ENCODE data around the gene EREG. TPM values are rescaled to one million over a fixed set of nuclear protein-coding genes. Genes with fewer than 3 reads are reported as not detected.

The EREG gene, protein sequence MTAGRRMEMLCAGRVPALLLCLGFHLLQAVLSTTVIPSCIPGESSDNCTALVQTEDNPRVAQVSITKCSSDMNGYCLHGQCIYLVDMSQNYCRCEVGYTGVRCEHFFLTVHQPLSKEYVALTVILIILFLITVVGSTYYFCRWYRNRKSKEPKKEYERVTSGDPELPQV
- not detected in 2 replicates for total RNA-seq (2021)
- long read RNA-seq = 0 reads

DNA sequence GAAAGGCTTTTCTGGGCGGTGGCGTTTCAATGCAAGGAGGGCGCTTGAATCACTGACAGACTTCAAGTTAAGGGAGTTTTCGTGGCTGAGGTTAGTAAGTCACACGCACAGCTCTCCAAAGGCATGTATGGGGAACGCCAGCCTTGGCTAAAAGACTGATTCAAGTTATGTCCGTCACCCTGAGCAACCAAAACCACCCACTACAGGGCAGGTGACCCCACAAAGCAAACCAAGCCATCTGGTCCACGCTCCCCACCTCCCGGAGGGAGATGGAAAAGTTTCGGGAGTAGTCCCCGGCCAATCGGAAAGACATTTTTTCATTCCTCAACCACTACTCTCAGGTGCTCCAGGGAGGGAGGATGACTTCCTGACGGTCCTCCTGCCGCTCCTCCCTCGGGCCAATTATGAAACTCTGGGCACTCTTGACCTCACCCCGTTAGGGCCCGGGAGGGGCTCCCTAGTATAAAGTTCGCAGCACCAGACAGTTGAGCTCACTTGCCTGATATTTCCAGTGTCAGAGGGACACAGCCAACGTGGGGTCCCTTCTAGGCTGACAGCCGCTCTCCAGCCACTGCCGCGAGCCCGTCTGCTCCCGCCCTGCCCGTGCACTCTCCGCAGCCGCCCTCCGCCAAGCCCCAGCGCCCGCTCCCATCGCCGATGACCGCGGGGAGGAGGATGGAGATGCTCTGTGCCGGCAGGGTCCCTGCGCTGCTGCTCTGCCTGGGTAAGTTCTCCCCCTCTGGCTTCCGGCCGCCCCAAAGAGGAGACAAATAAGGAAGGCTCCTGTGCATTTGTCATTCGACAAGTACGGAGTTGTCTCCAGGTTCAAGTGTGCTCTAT lies at the start of gene EREG:
Gene EREG, plus strand, starts transcription at position 494 of the 840 bp plus-strand sequence. Its CDS starts 164 bp downstream, at position 658.
- Histone ChIP-seq H4K20me1 (ENCODE audit: control insufficient read depth, insufficient read depth, insufficient read length) (no peaks in the 10 kb centered on the region), H4K91ac (ENCODE audit: insufficient read length, low read depth, low read length) (no peak within 1 kb of the TSS), H3K18ac (ENCODE audit: insufficient read length, low read depth, low read length) (no peak within 1 kb of the TSS), H3K14ac (ENCODE audit: insufficient read depth, low read length) (no peak within 1 kb of the TSS), H3K79me1 (ENCODE audit: insufficient read depth, low read depth, low read length, poor library complexity, severe bottlenecking) (no peaks in the 10 kb centered on the region), H2BK5ac (ENCODE audit: insufficient read length, low read length) (no peak within 1 kb of the TSS), H3T11ph (ENCODE audit: low read length) (no peak within 1 kb of the TSS), H4K5ac (ENCODE audit: insufficient read length, low read depth, low read length) (no peak within 1 kb of the TSS), H2BK15ac (ENCODE audit: low read depth, low read length) (no peak within 1 kb of the TSS), H2BK120ac (ENCODE audit: low read depth, low read length, poor library complexity, severe bottlenecking) (no peak within 1 kb of the TSS), H2BK12ac (ENCODE audit: insufficient read length, low read depth, low read length) (no peak within 1 kb of the TSS), H3K9me3 (ENCODE audit: control insufficient read depth, low read depth, low read length) (no peaks in the 10 kb centered on the region), H3K27ac (ENCODE audit: insufficient read length, low read depth, low read length) (no peak within 1 kb of the TSS), H3K4me2 (ENCODE audit: insufficient read depth, insufficient read length, low read length) (peak within 1 kb of the TSS; percentile 80), H3K4ac (ENCODE audit: low read depth, low read length) (no peak within 1 kb of the TSS), H3K79me2 (ENCODE audit: insufficient read depth, low read length) (no peaks in the 10 kb centered on the region), H3K9ac (ENCODE audit: extremely low read depth, insufficient read length, low read length) (no peak within 1 kb of the TSS), H3K56ac (ENCODE audit: insufficient read length, low read depth, low read length) (no peak within 1 kb of the TSS), H4K8ac (replicated peaks; ENCODE audit: insufficient read length, low read depth, low read length) (no peak within 1 kb of the TSS), H2AK5ac (ENCODE audit: insufficient read length, low read length) (no peak within 1 kb of the TSS), H2BK20ac (ENCODE audit: low read depth, low read length, poor library complexity, severe bottlenecking) (no peak within 1 kb of the TSS), H3K4me1 (ENCODE audit: insufficient read depth, low read length) (no peaks in the 10 kb centered on the region), H3K23me2 (ENCODE audit: insufficient read length, low read depth, low read length, poor library complexity, severe bottlenecking) (peaks cover 8% of the 10 kb centered on the region), H3K23ac (ENCODE audit: insufficient read length, low read depth, low read length) (no peak within 1 kb of the TSS), H2AFZ (ENCODE audit: low read length) (no peak within 1 kb of the TSS), H3K27me3 (ENCODE audit: insufficient read depth, low read length) (0 out of 2 replicates have a peak, but pooled peaks cover 2% of the 10 kb centered on the region)
- no peak for TF ChIP-seq CTCF (conservative IDR thresholded peaks at IDR 0.05)
- DNase-seq = peak; percentile 79
- H3K27me3 Mint-ChIP-seq (ENCODE audit: low read depth) = peaks cover 26% of the 10 kb centered on the region
- H3K4me3 Mint-ChIP-seq = peak within 1 kb of the TSS; percentile 77 to 83
- H3K9me3 Mint-ChIP-seq = no peaks in the 10 kb centered on the region
- H3K36me3 Mint-ChIP-seq (ENCODE audit: insufficient read depth in 1 of 3, low read depth in 3 of 3) = no peaks in the 10 kb centered on the region
- no peak within 1 kb of the TSS for H3K27ac Mint-ChIP-seq
- peaks cover 10 to 11% of the 10 kb centered on the region in 2 experiments for H3K4me1 Mint-ChIP-seq
- no CpG with 5 or more reads among the region's 40 CpGs for WGBS (ENCODE audit: extremely low coverage, insufficient read length, low lambda C conversion rate)
